Neural cell (in vitro differentiated cells): Measurements from ENCODE around the gene SENP5. TPM values are rescaled to one million over a fixed set of nuclear protein-coding genes. Genes with fewer than 3 reads are reported as not detected.
"Not testable (repeated sequence)": the region's sequence is repeated elsewhere in the genome, so short reads cannot be mapped to it uniquely, and the experiment has no call there.

Experiments used
- H2AFZ ChIP-seq: fragments of 200-600, 300-800 bp; sonication (generic), shearing (Covaris generic); 2 replicates; pipeline ENCODE4 v1.6.0; 2014; ENCODE audit warnings: low read depth, mild to moderate bottlenecking, antibody characterized with exemption, low read length, moderate library complexity
- H3F3A ChIP-seq: fragments of 200-600 bp; shearing (Covaris generic); 2 replicates; pipeline ENCODE4 v1.6.1; 2016; ENCODE audit warnings: mild to moderate bottlenecking, moderate library complexity, mixed read lengths, antibody characterized with exemption, low read length; ENCODE audit not compliant: insufficient read depth, poor library complexity, severe bottlenecking
- H3K27ac ChIP-seq: fragments of 200-600, 300-800 bp; sonication (generic), shearing (Covaris generic); 2 replicates; pipeline ENCODE4 v1.5.1; 2014; ENCODE audit warnings: mild to moderate bottlenecking, low read length, moderate library complexity
- H3K27me3 ChIP-seq: fragments of 300-800, 200-600 bp; sonication (generic), shearing (Covaris generic); 2 replicates; pipeline ENCODE4 v1.6.0; 2014; ENCODE audit warnings: mild to moderate bottlenecking, low read depth, low read length, moderate library complexity; ENCODE audit not compliant: insufficient read depth
- H3K36me3 ChIP-seq: fragments of 300-800, 200-600 bp; sonication (generic), shearing (Covaris generic); 2 replicates; pipeline ENCODE4 v1.5.1; 2014; ENCODE audit warnings: mild to moderate bottlenecking, antibody characterized with exemption, low read length, moderate library complexity; ENCODE audit not compliant: insufficient read depth
- H3K4me2 ChIP-seq: fragments of 300-800, 200-600 bp; sonication (generic), shearing (Covaris generic); 2 replicates; pipeline ENCODE4 v1.6.0; 2014; ENCODE audit warnings: mild to moderate bottlenecking, low read length
- H3K4me3 ChIP-seq: fragments of 300-800, 200-600 bp; sonication (generic), shearing (Covaris generic); 2 replicates; pipeline ENCODE4 v1.5.1; 2014; ENCODE audit warnings: mild to moderate bottlenecking, low read length, moderate library complexity
- H3K79me2 ChIP-seq: fragments of 200-600 bp; shearing (Covaris generic); replicated peaks from 2 replicates; pipeline ENCODE4 v1.6.0; 2014; ENCODE audit warnings: mild to moderate bottlenecking, low read length, moderate library complexity; ENCODE audit not compliant: insufficient read depth
- H3K9ac ChIP-seq: fragments of 300-800, 200-600 bp; sonication (generic), shearing (Covaris generic); 2 replicates; pipeline ENCODE4 v1.6.1; 2016; ENCODE audit warnings: mild to moderate bottlenecking, low read length, mixed read lengths
- H3K9me2 ChIP-seq: fragments of 200-600 bp; shearing (Covaris generic); 2 replicates; pipeline ENCODE4 v1.6.1; 2016; ENCODE audit warnings: mild to moderate bottlenecking, low read length, mixed read lengths; ENCODE audit not compliant: insufficient read depth
- H3K9me3 ChIP-seq: fragments of 200-600, 300-800 bp; sonication (generic), shearing (Covaris generic); 2 replicates; pipeline ENCODE4 v1.6.1; 2016; ENCODE audit warnings: mild to moderate bottlenecking, mixed run types, low read length, moderate library complexity, mixed read lengths
- H4K20me1 ChIP-seq: fragments of 200-600 bp; shearing (Covaris generic); 2 replicates; pipeline ENCODE4 v1.6.1; 2016; ENCODE audit warnings: mild to moderate bottlenecking, mixed run types; ENCODE audit not compliant: insufficient read depth
- CTCF ChIP-seq: fragments of 450-650 bp; IDR thresholded peaks from 2 replicates; pipeline ENCODE4 v1.5.1; 2014; ENCODE audit warnings: antibody characterized with exemption, mild to moderate bottlenecking, moderate library complexity; ENCODE audit not compliant: poor library complexity, severe bottlenecking
- EP300 ChIP-seq: fragments of 450-650 bp; conservative IDR thresholded peaks from 2 replicates; pipeline ENCODE4 v1.6.1; 2014; ENCODE audit warnings: antibody characterized with exemption, mild to moderate bottlenecking, moderate library complexity; ENCODE audit not compliant: poor library complexity, severe bottlenecking
- EZH2 ChIP-seq: fragments of 200-600, 300-800 bp; shearing (Covaris generic), sonication (generic); IDR thresholded peaks from 2 replicates; pipeline ENCODE4 v1.6.1; 2014; ENCODE audit warnings: antibody characterized with exemption, low read length, borderline replicate concordance, mild to moderate bottlenecking; ENCODE audit not compliant: insufficient read depth, poor library complexity, severe bottlenecking
- MXI1 ChIP-seq: fragments of 450-650 bp; conservative IDR thresholded peaks from 2 replicates; pipeline ENCODE4 v1.6.1; 2014; ENCODE audit warnings: antibody characterized with exemption, mild to moderate bottlenecking; ENCODE audit not compliant: poor library complexity, severe bottlenecking
- POLR2AphosphoS5 ChIP-seq: IDR thresholded peaks from 2 replicates; pipeline ENCODE4 v1.6.1; 2012
- RAD21 ChIP-seq: fragments of 450-650 bp; conservative IDR thresholded peaks from 2 replicates; pipeline ENCODE4 v1.6.1; 2014; ENCODE audit warnings: antibody characterized with exemption, mild to moderate bottlenecking, moderate library complexity
- REST ChIP-seq: IDR thresholded peaks from 2 replicates; pipeline ENCODE4 v1.6.1; 2012; ENCODE audit warnings: borderline replicate concordance
- SMC3 ChIP-seq: fragments of 450-650 bp; conservative IDR thresholded peaks from 2 replicates; pipeline ENCODE4 v1.6.1; 2014; ENCODE audit warnings: antibody characterized with exemption, mild to moderate bottlenecking, moderate library complexity; ENCODE audit not compliant: poor library complexity
- TAF1 ChIP-seq: IDR thresholded peaks from 2 replicates; pipeline ENCODE4 v1.6.1; 2012; ENCODE audit warnings: low read depth
- polyA plus RNA-seq: library from polyadenylated mRNA; depleted of rRNA; stranded (reverse); fragments of >200 nt; gene quantifications from 2 replicates; pipeline ENCODE4 v1.2.3, GENCODE V29; 2014

Gene SENP5
- polyA plus RNA-seq, 1 donor from 2014 or later = 27.3 TPM

GRCh38 chr3:196867155-196867506 lies 589 bp upstream of the SENP5 start (continued):
- no peak for TF ChIP-seq RAD21
- TF ChIP-seq SMC3 = no peak

DNA sequence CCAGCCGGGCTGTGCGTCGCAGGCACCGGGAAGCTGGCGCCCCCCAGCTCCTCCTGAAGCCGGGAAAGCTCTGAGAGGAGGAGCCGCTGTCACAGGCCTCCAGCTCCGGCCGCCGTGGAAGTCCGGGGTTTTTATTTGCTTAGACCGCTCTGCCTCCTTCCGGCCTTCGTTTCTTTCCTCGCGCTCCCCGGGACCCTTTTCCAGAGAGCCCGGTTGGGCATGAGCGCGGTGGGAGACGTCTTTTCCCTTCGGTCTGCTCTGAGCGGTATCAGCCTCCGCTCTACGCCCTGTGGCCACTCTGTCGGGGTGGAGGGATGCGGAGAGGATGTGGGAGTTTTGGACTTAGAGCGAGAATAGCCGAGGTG lies 559 bp downstream of the SENP5 start:
- H3K9ac ChIP-seq = peak overlapping the region; percentile 88
- peaks cover 39% of the 10 kb centered on the region for H3K79me2 ChIP-seq
- no peaks in the 10 kb centered on the region for H3K27me3 ChIP-seq
- peak overlapping the region; percentile 15 for H2AFZ ChIP-seq
- H3K9me3 ChIP-seq = no peaks in the 10 kb centered on the region
- no peaks in the 10 kb centered on the region for H3K36me3 ChIP-seq
- no peaks in the 10 kb centered on the region for H3F3A ChIP-seq
- H3K4me3 ChIP-seq = peak overlapping the region; percentile 93
- H3K27ac ChIP-seq = peak overlapping the region; percentile 71
- TF ChIP-seq EZH2 (no peak), SMC3 (peak; percentile 5)
- H3K9me2 ChIP-seq = no peaks in the 10 kb centered on the region
- H3K4me2 ChIP-seq = peak overlapping the region; percentile 79
- no peaks in the 10 kb centered on the region for H4K20me1 ChIP-seq

GRCh38 chr3:196872316-196872715 lies 4.6 kb downstream of the SENP5 start:
- Histone ChIP-seq H3K9me3 (no peaks in the 10 kb centered on the region), H2AFZ (no peak overlapping the region), H4K20me1 (no peaks in the 10 kb centered on the region)

DNA sequence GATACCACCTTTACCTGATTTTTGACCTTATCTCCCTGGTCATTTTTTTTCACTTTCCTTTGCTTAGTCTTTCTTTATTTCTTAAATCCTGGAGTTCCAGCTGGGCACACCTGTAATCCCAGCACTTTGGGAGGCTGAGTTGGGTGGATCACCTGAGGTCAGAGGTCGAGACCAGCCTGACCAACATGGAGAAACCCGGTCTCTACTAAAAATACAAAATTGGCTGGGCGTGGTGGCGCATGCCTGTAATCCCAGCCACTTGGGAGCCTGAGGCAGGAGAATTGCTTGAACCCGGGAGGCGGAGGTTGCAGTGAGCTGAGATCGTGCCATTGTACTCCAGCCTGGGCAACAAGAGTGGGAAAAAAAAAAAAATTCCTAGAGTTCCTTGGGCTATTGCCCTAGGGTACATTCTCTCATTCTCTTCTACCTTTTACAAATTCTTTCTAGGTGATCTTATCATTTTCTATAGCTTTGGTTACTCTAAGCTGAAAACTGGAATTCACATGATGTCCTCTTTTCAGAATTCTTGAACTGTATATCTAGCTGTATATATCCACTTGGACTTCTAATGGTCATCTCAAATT lies 6.9 kb downstream of the SENP5 start:
- not testable (repeated sequence) for H3K27me3 ChIP-seq, H4K20me1 ChIP-seq, H3F3A ChIP-seq, H2AFZ ChIP-seq, H3K4me3 ChIP-seq, H3K36me3 ChIP-seq, H3K9ac ChIP-seq, H3K9me2 ChIP-seq, H3K4me2 ChIP-seq, H3K9me3 ChIP-seq, H3K27ac ChIP-seq
- H3K79me2 ChIP-seq = peaks cover 75% of the 10 kb centered on the region

More at GRCh38 chr3:196872316-196872715, 4.6 kb downstream of the SENP5 start:
- Histone ChIP-seq H3K9me2 (no peaks in the 10 kb centered on the region), H3K27ac (no peak overlapping the region), H3K4me2 (no peak overlapping the region), H3F3A (no peaks in the 10 kb centered on the region), H3K9ac (no peak overlapping the region), H3K4me3 (no peak overlapping the region), H3K36me3 (no peaks in the 10 kb centered on the region), H3K27me3 (no peaks in the 10 kb centered on the region), H3K79me2 (peaks cover 69% of the 10 kb centered on the region)
- TF ChIP-seq RAD21 (no peak), POLR2AphosphoS5 (no peak)

DNA sequence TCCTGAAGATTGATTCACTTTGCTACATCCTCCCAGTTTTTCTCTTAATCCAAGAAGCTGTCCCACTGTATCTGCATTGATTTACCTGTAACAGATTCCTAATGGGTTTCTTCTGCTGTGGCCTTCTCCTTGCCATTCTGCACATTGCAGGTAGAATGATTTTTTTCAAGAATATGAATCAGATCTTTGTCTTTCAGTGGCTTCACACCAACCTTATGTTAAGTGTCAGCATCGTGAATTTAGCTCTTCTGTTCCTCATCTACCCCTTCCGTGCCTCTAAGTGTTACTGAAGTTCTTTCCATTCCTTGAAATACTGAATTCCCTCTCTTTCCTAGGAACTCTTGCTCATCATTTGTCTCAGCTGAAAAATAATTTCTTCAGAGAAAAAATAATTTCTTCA lies 7.5 kb downstream of the SENP5 start:
- Histone ChIP-seq H4K20me1 (no peaks in the 10 kb centered on the region), H3K9me3 (no peaks in the 10 kb centered on the region), H3F3A (no peaks in the 10 kb centered on the region), H3K27ac (no peak overlapping the region), H3K4me2 (no peak overlapping the region), H2AFZ (no peak overlapping the region), H3K9me2 (no peaks in the 10 kb centered on the region), H3K4me3 (no peak overlapping the region), H3K79me2 (peaks cover 71% of the 10 kb centered on the region), H3K27me3 (no peaks in the 10 kb centered on the region), H3K9ac (no peak overlapping the region), H3K36me3 (no peaks in the 10 kb centered on the region)
- TF ChIP-seq POLR2AphosphoS5 (no peak), EP300 (no peak), REST (no peak), SMC3 (no peak), CTCF (no peak), TAF1 (no peak), RAD21 (no peak), MXI1 (no peak), EZH2 (no peak)
